GM12878 (cell line): ENCODE results near the gene PARP16. TPM values are rescaled to one million over a fixed set of nuclear protein-coding genes. Genes with fewer than 3 reads are reported as not detected.

ENCODE experiments used
- ATAC-seq: fragments of 200-7000 bp; cut with Tn5 transposase; 3 replicates; pipeline ENCODE4 v1.9.1; 2020; ENCODE audit warnings: mild to moderate bottlenecking, moderate library complexity
- BruUV-seq: library from RNA; stranded (reverse); fragments of 400-500 nt; replicated peaks from 2 replicates; lab custom pipeline; 2021; lab: Mats Ljungman, UMichigan
- CTCF ChIA-PET: fragments of 300-600 bp; sonication (Branson Sonifier 250); formaldehyde crosslinking; extraction: SDS; loops from one replicate; lab custom pipeline; 2021; ENCODE audit warnings: inconsistent platforms; lab: Yijun Ruan, JAX
- POLR2A ChIA-PET: fragments of 350-600 bp; formaldehyde crosslinking; extraction: SDS; loops from one replicate; lab custom pipeline; 2021; ENCODE audit warnings: inconsistent platforms; lab: Charles Lee
- RAD21 ChIA-PET: fragments of 300-600 bp; sonication (Branson Sonifier 250); formaldehyde crosslinking; loops from one replicate; lab custom pipeline; 2023; ENCODE audit warnings: antibody characterized with exemption; ENCODE audit not compliant: unreplicated experiment; lab: Charles Lee
- SMC1A ChIA-PET: fragments of 300-600 bp; sonication (Branson Sonifier 250); formaldehyde crosslinking; loops from one replicate; lab custom pipeline; 2023; ENCODE audit not compliant: unreplicated experiment, uncharacterized antibody; lab: Charles Lee
- DNase-seq: peaks from one replicate; pipeline ENCODE4 v3.0.0-alpha.2; 2011; ENCODE audit warnings: low read depth, low spot score
- FAIRE-seq: peaks from 3 replicates; lab custom pipeline; 2011; peaks lifted over from hg19 to GRCh38; lab: Jason Lieb, UNC
- H2AFZ ChIP-seq: 2 replicates; pipeline ENCODE4 v1.6.0; 2011; ENCODE audit warnings: low read depth, low read length, control low read depth; ENCODE audit not compliant: control insufficient read depth
- H3K27ac ChIP-seq: 2 replicates; pipeline ENCODE4 v1.5.1; 2011; ENCODE audit warnings: control low read depth; ENCODE audit not compliant: control insufficient read depth, insufficient read depth
- H3K27me3 ChIP-seq, 2 experiments: replicated peaks in 1 of 2; 2 replicates each; pipeline versions ENCODE4 v1.6.0 to v1.6.1; 2011; ENCODE audit warnings: low read length in 1 of 2; ENCODE audit not compliant: control insufficient read depth in 2 of 2, insufficient read depth in 2 of 2
- H3K36me3 ChIP-seq, 2 experiments: 2 replicates each; pipeline ENCODE4 v1.5.1; 2011; ENCODE audit warnings: low read length in 1 of 2; ENCODE audit not compliant: control insufficient read depth in 2 of 2, insufficient read depth in 2 of 2
- H3K4me1 ChIP-seq: 2 replicates; pipeline ENCODE4 v1.6.1; 2011; ENCODE audit warnings: mild to moderate bottlenecking, low read length, moderate library complexity, mixed read lengths; ENCODE audit not compliant: control insufficient read depth, insufficient read depth
- H3K4me2 ChIP-seq: 2 replicates; pipeline ENCODE4 v1.6.0; 2011; ENCODE audit warnings: control low read depth; ENCODE audit not compliant: control insufficient read depth, insufficient read depth
- H3K4me3 ChIP-seq: fragments of 200-600 bp; sonication (generic); 2 replicates; pipeline ENCODE4 v1.5.1; 2016
- H3K79me2 ChIP-seq: 2 replicates; pipeline ENCODE4 v1.6.0; 2011; ENCODE audit warnings: low read length; ENCODE audit not compliant: control insufficient read depth, insufficient read depth
- H3K9ac ChIP-seq: 2 replicates; pipeline ENCODE4 v1.8.0; 2011; ENCODE audit warnings: low read length, control low read depth, mixed read lengths; ENCODE audit not compliant: control insufficient read depth, insufficient read depth
- H3K9me3 ChIP-seq: replicated peaks from 3 replicates; pipeline ENCODE4 v1.5.1; 2011; ENCODE audit warnings: mild to moderate bottlenecking, low read length; ENCODE audit not compliant: control insufficient read depth, insufficient read depth
- H4K20me1 ChIP-seq: 2 replicates; pipeline ENCODE4 v1.6.0; 2011; ENCODE audit not compliant: control insufficient read depth, insufficient read depth
- BMI1 ChIP-seq: fragments of 450-650 bp; IDR thresholded peaks from 2 replicates; pipeline ENCODE4 v1.6.1; 2016; ENCODE audit warnings: mild to moderate bottlenecking, moderate library complexity, borderline replicate concordance
- DPF2 ChIP-seq: fragments of 450-650 bp; IDR thresholded peaks from 2 replicates; pipeline ENCODE4 v1.6.1; 2017; ENCODE audit warnings: mild to moderate bottlenecking
- IKZF1 ChIP-seq: fragments of 450-650 bp; conservative IDR thresholded peaks from 2 replicates; pipeline ENCODE4 v1.6.1; 2017; ENCODE audit warnings: antibody characterized with exemption, mild to moderate bottlenecking
- MXI1 ChIP-seq: fragments of 150-350 bp; IDR thresholded peaks from 2 replicates; pipeline ENCODE4 v1.6.1; 2011; ENCODE audit warnings: low read depth, mild to moderate bottlenecking, inconsistent platforms, low read length, improper control_type of control experiment
- MYB ChIP-seq: fragments of 150-350 bp; IDR thresholded peaks from 2 replicates; pipeline ENCODE4 v1.6.1; 2014; ENCODE audit warnings: mild to moderate bottlenecking, low read depth, low read length, borderline replicate concordance
- NFYB ChIP-seq: IDR thresholded peaks from 2 replicates; pipeline ENCODE4 v1.6.1; 2011; ENCODE audit warnings: low read depth, mild to moderate bottlenecking, low read length, improper control_type of control experiment, moderate library complexity; ENCODE audit not compliant: insufficient read depth
- NKRF ChIP-seq: fragments of 450-650 bp; conservative IDR thresholded peaks from 2 replicates; pipeline ENCODE4 v1.6.1; 2017; ENCODE audit warnings: mild to moderate bottlenecking, moderate library complexity
- SMARCA5 ChIP-seq: fragments of 450-650 bp; IDR thresholded peaks from 2 replicates; pipeline ENCODE4 v1.6.1; 2017; ENCODE audit warnings: mild to moderate bottlenecking
- TCF7 ChIP-seq: IDR thresholded peaks from 2 replicates; pipeline ENCODE4 v1.6.1; 2014; ENCODE audit warnings: antibody characterized with exemption, borderline replicate concordance
- WRNIP1 ChIP-seq: IDR thresholded peaks from 2 replicates; pipeline ENCODE4 v1.6.1; 2011; ENCODE audit warnings: low read depth, low read length, improper control_type of control experiment, borderline replicate concordance
- YY1 ChIP-seq: IDR thresholded peaks from 2 replicates; pipeline ENCODE4 v1.6.1; 2011; ENCODE audit warnings: low read depth, mild to moderate bottlenecking, low read length
- ZBTB40 ChIP-seq: fragments of 450-650 bp; IDR thresholded peaks from 2 replicates; pipeline ENCODE4 v1.6.1; 2016; ENCODE audit warnings: mild to moderate bottlenecking, moderate library complexity, borderline replicate concordance
- ZNF217 ChIP-seq: fragments of 450-650 bp; IDR thresholded peaks from 2 replicates; pipeline ENCODE4 v1.6.1; 2017; ENCODE audit warnings: antibody characterized with exemption, mild to moderate bottlenecking
- ZNF622 ChIP-seq: fragments of 450-650 bp; IDR thresholded peaks from 2 replicates; pipeline ENCODE4 v1.6.1; 2017; ENCODE audit warnings: mild to moderate bottlenecking, inconsistent platforms
- WGBS: methylation state at CpG from one replicate; pipeline ENCODE4 v1.1.6; 2016; ENCODE audit warnings: low lambda C conversion rate; ENCODE audit not compliant: insufficient replicate concordance, insufficient coverage; ENCODE audit errors: missing lambda C conversion rate; 5-methylcytosine and 5-hydroxymethylcytosine counted together
- in situ Hi-C: fragments of 300-500 bp; cut with MboI; formaldehyde crosslinking; loops from 9 replicates; pipeline ENCODE4 v1.14.3; 2018; ENCODE audit warnings: mixed read lengths
- intact Hi-C: fragments of 100-400 bp; cut with micrococcal nuclease; formaldehyde crosslinking; loops from one replicate; pipeline ENCODE4 v1.14.2; 2022; ENCODE audit not compliant: unreplicated experiment
- polyA plus RNA-seq, 11 experiments: library from polyadenylated mRNA; depleted of rRNA in 4 of 11; unstranded in 6 of 11; stranded (reverse) in 5 of 11; fragments of >200 nt; fragmentation: Nextera tagmentation in 4 of 11; fragmentation: Illumina TruSeq in 1 of 11; extraction: Ambion mirVana in 4 of 11; extraction: Trizol in 1 of 11; gene quantifications; 1 replicate in 1 of 11; 2 replicates in 10 of 11; pipeline versions ENCODE4 v1.2.1 to v1.2.3, GENCODE V29; 2011 to 2016; ENCODE audit warnings: inconsistent platforms in 2 of 11, missing spikeins in 2 of 11, low read depth in 1 of 11
- total RNA-seq, 4 experiments: library from RNA; depleted of rRNA in 3 of 4; stranded (reverse); fragments of >200 nt in 3 of 4; fragmentation: Illumina TruSeq in 1 of 4; extraction: Trizol in 1 of 4; gene quantifications; 2 replicates each; pipeline versions ENCODE4 v1.2.1 to v1.2.3, GENCODE V29; 2013 to 2021

PARP16 gene
- total and polyA plus RNA-seq, 10 of the 15 experiments (the other 5 are each of a cell fraction or from before 2014, with no cell fraction given), result 4.9 to 15.7 (median 9.9) TPM

- TF ChIP-seq DPF2, result peak; percentile 82
- peak; percentile 79 for TF ChIP-seq NKRF
- TF ChIP-seq ZNF217, result peak; percentile 72; the same call in 1 of the 2 replicates
Measured at GRCh38 chr15:65304381-65305149, 17.9 kb upstream of the PARP16 start, which contains the start of gene RNU5B-1 (continued).

- 3% methylated on average over 24 of the region's 24 CpGs for WGBS
- no peaks in the 10 kb centered on the region for H3K79me2 ChIP-seq
- BruUV-seq, result no TSS peak
- SMC1A ChIA-PET, result interaction anchor here (0.7 to 1.5 kb wide), 4 partner anchors 11 to 116 kb away, joined by 3 to 5 read pairs (median 3); no protein-coding TSS in a partner anchor
- no peaks in the 10 kb centered on the region for H4K20me1 ChIP-seq
- H3K4me2 ChIP-seq, result peak overlapping the region; percentile 97
- no peaks in the 10 kb centered on the region for H3K36me3 ChIP-seq
- peak overlapping the region; percentile 33 for H3K4me3 ChIP-seq
- ATAC-seq (peak; percentile 1), FAIRE-seq (no peak), DNase-seq (no peak)
- intact Hi-C loops, result loop anchor here (1.0 to 5.0 kb wide), 4 partner anchors 8 to 488 kb away; partner anchors contain the start of genes DENND4A and RNU5A-1
- POLR2A ChIA-PET, result interaction anchor here (0.6 to 1.6 kb wide), 6 partner anchors 7 to 410 kb away, joined by 3 to 18 read pairs (median 4); partner anchors contain the start of genes CLPX and PARP16
- RAD21 ChIA-PET, result interaction anchor here (1.2 to 1.9 kb wide), 4 partner anchors 15 to 270 kb away, joined by 3 to 18 read pairs (median 4); partner anchors contain the start of gene PARP16
- no peaks in the 10 kb centered on the region; the same call in 2 of the 3 replicates for H3K9me3 ChIP-seq
- H3K4me1 ChIP-seq, result peaks cover 10% of the 10 kb centered on the region
- in situ Hi-C loops, result no loop called here
- no peaks in the 10 kb centered on the region for H3K27me3 ChIP-seq
- H3K27ac ChIP-seq, result peak overlapping the region; percentile 97
- peak overlapping the region; percentile 85 for H2AFZ ChIP-seq
- CTCF ChIA-PET, result interaction anchor here (0.7 to 2.3 kb wide), 7 partner anchors 17 to 270 kb away, joined by 3 to 13 read pairs (median 3); partner anchors contain the start of gene PARP16
- H3K9ac ChIP-seq, result peak overlapping the region; percentile 79
- no peak for TF ChIP-seq NFYB
- TF ChIP-seq TCF7, result no peak
- TF ChIP-seq ZNF622, result no peak
- peak; percentile 58 for TF ChIP-seq IKZF1
- TF ChIP-seq SMARCA5, result peak; percentile 23; the same call in 1 of the 2 replicates
- no peak for TF ChIP-seq YY1
- no peak for TF ChIP-seq MYB
- no peak; the same call in 1 of the 2 replicates for TF ChIP-seq MXI1
- TF ChIP-seq BMI1, result no peak
- peak; percentile 51; the same call in 1 of the 2 replicates for TF ChIP-seq ZBTB40
- 0 out of 2 replicates have a peak, but pooled peaks have one; percentile 54 for TF ChIP-seq WRNIP1
Measured at GRCh38 chr15:65303687-65304380, 17.2 kb upstream of the PARP16 start.
